Gastroesophageal sphincter (tissue), 4 donors: ENCODE measurements around the gene TBC1D5. TPM values are rescaled to one million over a fixed set of nuclear protein-coding genes. Genes with fewer than 3 reads are reported as not detected.
"Not testable (repeated sequence)": the region's sequence is repeated elsewhere in the genome, so short reads cannot be mapped to it uniquely, and the experiment has no call there.

ENCODE experiments used
- ATAC-seq: fragments of 150-250 bp; one replicate; pipeline ENCODE4 v1.9.1; 2016; ENCODE audit warnings: mild to moderate bottlenecking, moderate library complexity
- H3K27ac ChIP-seq, 4 donors: fragments of 200-600 bp; sonication (generic) in 3 of 4; 1 replicate in 3 of 4; 2 replicates in 1 of 4; pipeline ENCODE4 v1.5.1; 2016 to 2019
- H3K27me3 ChIP-seq: fragments of 200-600 bp; sonication (generic); one replicate; pipeline ENCODE4 v1.5.1; 2019
- H3K36me3 ChIP-seq, 2 donors: fragments of 200-600 bp; sonication (generic); one replicate each; pipeline ENCODE4 v1.5.1; 2019; ENCODE audit warnings: control low read depth in 1 of 2
- H3K4me1 ChIP-seq, 3 donors: fragments of 200-600 bp; sonication (generic); 1 replicate in 2 of 3; 2 replicates in 1 of 3; pipeline ENCODE4 v1.5.1; 2016 to 2019; ENCODE audit warnings: control low read depth in 2 of 3
- H3K4me3 ChIP-seq, 2 donors: fragments of 200-600 bp; sonication (generic); one replicate each; pipeline ENCODE4 v1.5.1; 2019; ENCODE audit warnings: mild to moderate bottlenecking in 1 of 2, moderate library complexity in 1 of 2
- H3K9me3 ChIP-seq, 3 donors: fragments of 200-600 bp; sonication (generic); one replicate each; pipeline ENCODE4 v1.5.1; 2017 to 2019; ENCODE audit warnings: control low read depth in 2 of 3
- EP300 ChIP-seq: sonication (generic); formaldehyde crosslinking; IDR thresholded peaks from one replicate; pipeline ENCODE4 v1.6.1; 2017; ENCODE audit warnings: antibody characterized with exemption, mild to moderate bottlenecking
- POLR2A ChIP-seq, 2 donors: fragments of 450-650 bp; IDR thresholded peaks; one replicate each; pipeline ENCODE4 v1.6.1; 2017; ENCODE audit warnings: antibody characterized with exemption in 2 of 2, mild to moderate bottlenecking in 2 of 2, moderate library complexity in 1 of 2
- POLR2AphosphoS5 ChIP-seq: sonication (generic); formaldehyde crosslinking; IDR thresholded peaks from one replicate; pipeline ENCODE4 v1.6.1; 2017; ENCODE audit warnings: antibody characterized with exemption
- WGBS, 2 donors: methylation state at CpG; one replicate each; pipeline ENCODE4 v1.1.5; 2018; ENCODE audit warnings: low coverage in 1 of 2; 5-methylcytosine and 5-hydroxymethylcytosine counted together
- total RNA-seq, 4 donors: library from RNA; depleted of rRNA; stranded (reverse); fragments of >200 nt; gene quantifications; one replicate each; pipeline ENCODE4 v1.1.0, GENCODE V29; 2016
- TF ChIP-seq, protein P1 (sequence below), 4 experiments: fragments of 200-600 bp in 2 of 4; fragments of 450-650 bp in 2 of 4; sonication (generic) in 1 of 4; IDR thresholded peaks; one replicate each; pipeline ENCODE4 v1.5.1; 2017 to 2019; ENCODE audit warnings: antibody characterized with exemption in 4 of 4, mild to moderate bottlenecking in 2 of 4, moderate library complexity in 2 of 4

TBC1D5 gene
- total RNA-seq, 4 donors from 2014 or later, result 59.5 to 66.6 (median 61.6) TPM

DNA sequence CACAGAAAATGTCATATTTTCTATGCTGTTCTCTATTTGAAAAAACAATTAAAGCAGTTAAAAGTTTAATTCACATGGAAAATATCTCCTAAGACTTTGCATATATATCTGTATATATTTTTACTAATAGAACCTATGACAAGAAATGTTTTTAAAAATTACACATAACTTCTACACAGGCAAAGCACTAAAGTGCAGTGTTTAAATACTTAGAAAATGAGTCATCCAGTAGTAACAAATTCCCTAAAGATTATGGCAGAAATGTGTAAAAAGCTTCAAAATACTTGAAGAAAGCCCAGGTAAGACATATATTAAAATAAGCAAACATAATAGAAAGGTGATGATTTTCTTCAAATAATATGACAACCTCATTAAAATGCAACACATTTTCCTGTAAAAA lies 236.6 kb downstream of the TBC1D5 start:
- TF ChIP-seq POLR2AphosphoS5 (no peak), POLR2A (IDR thresholded peaks at IDR 0.05) (no peak), EP300 (no peak)
- TF ChIP-seq, protein P1, sequence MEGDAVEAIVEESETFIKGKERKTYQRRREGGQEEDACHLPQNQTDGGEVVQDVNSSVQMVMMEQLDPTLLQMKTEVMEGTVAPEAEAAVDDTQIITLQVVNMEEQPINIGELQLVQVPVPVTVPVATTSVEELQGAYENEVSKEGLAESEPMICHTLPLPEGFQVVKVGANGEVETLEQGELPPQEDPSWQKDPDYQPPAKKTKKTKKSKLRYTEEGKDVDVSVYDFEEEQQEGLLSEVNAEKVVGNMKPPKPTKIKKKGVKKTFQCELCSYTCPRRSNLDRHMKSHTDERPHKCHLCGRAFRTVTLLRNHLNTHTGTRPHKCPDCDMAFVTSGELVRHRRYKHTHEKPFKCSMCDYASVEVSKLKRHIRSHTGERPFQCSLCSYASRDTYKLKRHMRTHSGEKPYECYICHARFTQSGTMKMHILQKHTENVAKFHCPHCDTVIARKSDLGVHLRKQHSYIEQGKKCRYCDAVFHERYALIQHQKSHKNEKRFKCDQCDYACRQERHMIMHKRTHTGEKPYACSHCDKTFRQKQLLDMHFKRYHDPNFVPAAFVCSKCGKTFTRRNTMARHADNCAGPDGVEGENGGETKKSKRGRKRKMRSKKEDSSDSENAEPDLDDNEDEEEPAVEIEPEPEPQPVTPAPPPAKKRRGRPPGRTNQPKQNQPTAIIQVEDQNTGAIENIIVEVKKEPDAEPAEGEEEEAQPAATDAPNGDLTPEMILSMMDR (IDR thresholded peaks at IDR 0.05), result no peak

DNA sequence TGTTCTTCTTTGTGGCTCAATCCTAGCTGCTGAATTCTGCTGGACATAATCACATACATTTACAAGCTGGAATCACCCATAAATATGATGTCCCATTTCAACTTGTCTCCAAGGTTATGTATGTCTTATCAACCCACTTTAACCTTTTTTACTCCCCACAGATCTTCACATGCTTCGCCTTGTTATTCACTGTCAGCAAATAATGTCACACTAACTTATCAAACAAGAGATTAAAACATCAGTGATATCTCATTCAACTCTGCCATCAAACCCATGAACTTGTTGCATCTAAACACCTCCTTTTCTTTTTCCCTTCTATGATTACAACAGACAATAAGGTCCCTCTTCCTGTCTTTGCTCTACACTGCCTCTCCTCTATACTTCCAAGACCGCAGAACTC lies 240.7 kb downstream of the TBC1D5 start:
- H3K27ac ChIP-seq, result no peak overlapping the region
- ATAC-seq, result no peak
- H3K4me3 ChIP-seq, result no peak overlapping the region
- no peaks in the 10 kb centered on the region for H3K36me3 ChIP-seq
- TF ChIP-seq EP300 (no peak), POLR2AphosphoS5 (no peak), POLR2A (IDR thresholded peaks at IDR 0.05) (no peak)
- TF ChIP-seq, protein P1 (IDR thresholded peaks at IDR 0.05), result no peak
- H3K4me1 ChIP-seq, result no peaks in the 10 kb centered on the region
- H3K9me3 ChIP-seq, result no peaks in the 10 kb centered on the region
- H3K27me3 ChIP-seq, result no peaks in the 10 kb centered on the region
- WGBS, 2 donors, result 97 to 100% methylated on average over 2 of the region's 2 CpGs

More for the DNA sequence above, 236.6 kb downstream of the TBC1D5 start:
- H3K4me3 ChIP-seq, result no peak overlapping the region
- H3K4me1 ChIP-seq, result no peaks in the 10 kb centered on the region
- no peak overlapping the region for H3K27ac ChIP-seq
- H3K27me3 ChIP-seq, result no peaks in the 10 kb centered on the region
- no peaks in the 10 kb centered on the region for H3K9me3 ChIP-seq
- ATAC-seq, result no peak
- H3K36me3 ChIP-seq, result no peaks in the 10 kb centered on the region

DNA sequence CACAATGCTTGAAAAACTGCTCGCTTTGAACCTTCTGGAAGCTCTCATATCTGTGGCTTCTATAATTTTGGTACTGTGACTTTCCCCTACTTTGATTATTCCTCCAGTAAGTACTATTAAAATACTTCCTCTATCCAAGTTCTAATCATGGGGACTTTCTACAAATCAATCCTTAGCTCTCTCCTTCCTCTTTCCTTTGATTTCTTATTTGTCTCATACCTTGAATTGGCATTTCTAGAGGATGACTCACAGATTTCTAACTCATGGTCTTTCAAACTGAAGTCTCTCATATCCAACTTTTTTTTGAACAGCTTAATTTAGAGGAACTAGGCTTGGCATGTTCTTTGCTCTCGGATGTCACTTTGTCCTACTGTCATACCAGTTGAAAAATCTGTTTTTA lies 241.8 kb downstream of the TBC1D5 start:
- Histone ChIP-seq H3K27me3 (no peaks in the 10 kb centered on the region), H3K4me3 (no peak overlapping the region), H3K4me1 (no peaks in the 10 kb centered on the region), H3K27ac (no peak overlapping the region), H3K9me3 (no peaks in the 10 kb centered on the region), H3K36me3 (no peaks in the 10 kb centered on the region)
- ATAC-seq, result no peak
- 80 to 83% methylated on average over 2 of the region's 2 CpGs for WGBS, 2 donors
- TF ChIP-seq POLR2AphosphoS5, result no peak
- no peak for TF ChIP-seq EP300
- TF ChIP-seq, protein P1 (IDR thresholded peaks at IDR 0.05), result no peak
- TF ChIP-seq POLR2A (IDR thresholded peaks at IDR 0.05), result no peak

DNA sequence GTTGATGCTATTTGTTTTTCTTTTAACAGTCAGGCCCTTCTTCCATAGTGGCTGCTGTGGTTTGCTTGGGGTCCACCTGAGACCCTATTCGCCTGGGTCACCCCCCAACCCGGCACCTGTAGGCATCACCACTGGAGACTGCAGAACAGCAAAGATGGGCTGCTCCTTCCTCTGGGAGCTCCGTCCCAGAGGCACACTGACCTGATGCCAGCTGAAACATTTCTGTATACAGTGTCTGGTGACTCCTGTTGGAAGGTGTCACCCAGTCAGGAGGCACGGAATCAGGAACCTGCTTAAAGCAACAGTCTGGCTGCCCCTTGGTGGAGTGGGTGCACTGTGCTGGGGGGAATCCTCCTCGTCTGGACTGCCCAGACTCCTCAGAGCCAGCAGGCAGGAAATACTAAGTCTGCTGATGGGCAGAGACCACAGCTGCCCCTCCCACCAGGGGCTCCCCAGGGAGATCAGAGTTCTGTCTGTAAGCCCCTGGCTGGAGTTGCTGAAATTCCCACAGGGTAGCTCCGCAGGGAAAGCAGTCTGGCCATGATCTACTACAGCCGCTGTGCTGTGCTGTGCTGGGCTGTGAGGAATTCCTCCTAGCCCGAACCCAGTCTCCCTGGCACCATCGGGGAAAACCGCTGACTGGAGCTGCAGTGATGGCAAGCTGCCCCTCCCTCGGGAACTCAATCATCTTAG lies 248.2 kb downstream of the TBC1D5 start:
- peaks cover 0 to 9% of the 10 kb centered on the region in 2 donors for H3K36me3 ChIP-seq
- WGBS, 2 donors, result 67 to 100% methylated on average over 1 to 3 of the region's 11 CpGs
- H3K27me3 ChIP-seq, result no peaks in the 10 kb centered on the region
- no peaks in the 10 kb centered on the region for H3K9me3 ChIP-seq
- ATAC-seq, result no peak
- no peak overlapping the region for H3K27ac ChIP-seq
- H3K4me3 ChIP-seq, result no peak overlapping the region
- no peaks in the 10 kb centered on the region for H3K4me1 ChIP-seq
- TF ChIP-seq POLR2A (IDR thresholded peaks at IDR 0.05), result no peak
- TF ChIP-seq POLR2AphosphoS5, result no peak
- no peak for TF ChIP-seq EP300
- TF ChIP-seq, protein P1 (IDR thresholded peaks at IDR 0.05), result no peak

DNA sequence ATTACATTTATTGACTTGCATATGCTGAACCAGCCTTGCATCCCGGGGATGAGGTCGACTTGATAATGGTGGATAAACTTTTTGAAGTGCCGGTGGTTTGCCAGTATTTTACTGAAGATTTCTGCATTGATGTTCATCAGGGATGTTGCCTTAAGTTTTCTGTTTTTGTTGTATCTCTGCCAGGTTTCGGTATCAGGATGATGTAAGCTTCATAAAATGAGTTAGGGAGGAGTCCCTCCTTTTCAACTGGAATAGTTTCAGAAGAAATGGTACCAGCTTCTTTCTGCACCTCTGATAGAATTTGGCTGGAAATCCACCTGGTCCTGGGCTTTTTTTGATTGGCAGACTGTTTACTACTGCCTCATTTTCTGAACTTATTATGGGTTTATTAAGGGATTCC lies 250.8 kb downstream of the TBC1D5 start:
- peaks cover 0 to 9% of the 10 kb centered on the region in 2 donors for H3K36me3 ChIP-seq
- no peaks in the 10 kb centered on the region for H3K27me3 ChIP-seq
- WGBS, 2 donors, result 75 to 89% methylated on average over 3 to 4 of the region's 4 CpGs
- H3K4me3 ChIP-seq, result no peak overlapping the region
- TF ChIP-seq, protein P1 (IDR thresholded peaks at IDR 0.05), result no peak
- TF ChIP-seq EP300, result no peak
- no peak for TF ChIP-seq POLR2A (IDR thresholded peaks at IDR 0.05)
- TF ChIP-seq POLR2AphosphoS5, result no peak
- no peak for ATAC-seq
- no peak overlapping the region for H3K27ac ChIP-seq
- no peaks in the 10 kb centered on the region for H3K9me3 ChIP-seq
- H3K4me1 ChIP-seq, result no peaks in the 10 kb centered on the region

DNA sequence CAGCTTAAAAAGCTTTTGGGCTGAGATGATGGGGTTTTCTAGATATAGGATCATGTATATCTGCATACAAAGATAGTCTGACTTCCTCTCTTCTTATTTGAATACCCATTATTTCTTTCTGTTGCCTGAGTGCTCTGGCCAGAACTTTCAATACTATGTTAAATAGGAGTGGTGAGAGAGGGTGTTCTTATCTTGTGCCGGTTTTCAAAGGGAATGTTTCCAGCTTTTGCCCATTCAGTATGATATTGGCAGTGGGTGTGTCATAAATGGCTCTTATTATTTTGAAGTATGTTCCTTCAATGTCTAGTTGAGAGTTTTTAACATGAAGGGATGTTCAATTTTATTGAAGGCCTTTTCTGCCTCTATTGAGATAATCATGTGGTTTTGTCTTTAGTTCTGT lies 251.2 kb downstream of the TBC1D5 start:
- 92 to 100% methylated on average over 1 of the region's 1 CpG for WGBS, 2 donors
- not testable (repeated sequence) for H3K4me1 ChIP-seq, H3K27me3 ChIP-seq, ATAC-seq, H3K36me3 ChIP-seq, H3K27ac ChIP-seq, H3K9me3 ChIP-seq, H3K4me3 ChIP-seq
